Skin of body (tissue), 2 donors: ENCODE results near the gene MAPT. TPM values are rescaled to one million over a fixed set of nuclear protein-coding genes. Genes with fewer than 3 reads are reported as not detected.
"Not testable (repeated sequence)": the region's sequence is repeated elsewhere in the genome, so short reads cannot be mapped to it uniquely, and the experiment has no call there.

Experiments used
- DNase-seq: peaks from one replicate; lab custom pipeline; 2025; lab: John Stamatoyannopoulos, UW
- total RNA-seq: library from RNA; depleted of rRNA; stranded (reverse); fragments of >200 nt; gene quantifications from one replicate; pipeline ENCODE4 v1.2.3, GENCODE V29; 2014

The MAPT gene
- total RNA-seq, 1 donor from 2014 or later: 4.8 TPM

GRCh38 chr17:45900723-45901415, 6.5 kb downstream of the MAPT start:
- DNase-seq: no peak

DNA sequence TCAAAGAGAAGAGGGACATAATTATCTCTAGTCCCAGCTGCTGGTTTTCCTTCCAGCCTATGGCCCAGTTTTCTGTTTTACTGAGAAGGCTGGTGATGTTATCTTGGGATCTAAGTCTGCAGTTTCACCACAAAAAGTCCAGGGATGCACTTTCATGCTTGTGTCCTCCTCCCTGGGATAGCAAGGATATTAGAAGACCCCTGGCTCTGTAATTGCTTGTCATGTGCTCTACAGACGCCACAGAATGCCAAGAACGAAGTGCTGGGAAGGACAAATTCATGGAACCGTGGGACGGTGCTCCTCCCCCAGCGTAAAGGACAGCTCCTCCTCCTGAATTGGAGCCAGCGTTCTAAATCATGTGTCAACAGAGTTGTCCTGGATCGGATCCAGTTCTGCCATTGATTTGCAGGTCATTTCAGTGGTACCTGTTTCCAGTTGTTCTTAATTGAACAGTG, 8.6 kb downstream of the MAPT start:
- DNase-seq: no peak

- no peak for DNase-seq
Measured at GRCh38 chr17:45904866-45905265, 10.5 kb downstream of the MAPT start.

- no peak for DNase-seq
Measured at GRCh38 chr17:45905814-45906213, 11.5 kb downstream of the MAPT start.

DNA sequence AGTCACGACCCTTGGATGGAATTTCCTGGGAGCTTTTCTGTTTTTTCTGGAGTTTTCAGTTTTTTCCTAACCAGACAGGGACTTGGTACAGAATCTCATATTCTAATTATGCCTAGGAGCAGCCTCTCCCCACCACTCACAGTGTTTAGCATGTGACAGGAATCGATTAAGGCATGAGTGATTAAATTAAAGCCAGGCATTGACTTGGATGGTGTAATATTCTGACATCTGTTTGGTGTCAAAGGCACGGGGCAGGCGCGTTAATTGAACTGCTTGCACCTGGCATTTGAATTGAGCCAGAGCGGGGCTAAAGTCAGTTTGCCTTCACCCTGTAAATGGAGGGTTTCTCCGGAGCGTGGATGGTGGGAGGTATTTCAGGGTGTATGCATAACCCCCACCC, 11.9 kb downstream of the MAPT start:
- peak; percentile 26 for DNase-seq

GRCh38 chr17:45906927-45907622, 12.7 kb downstream of the MAPT start:
- DNase-seq: no peak

GRCh38 chr17:45907750-45908395, 13.5 kb downstream of the MAPT start:
- DNase-seq: no peak

GRCh38 chr17:45908460-45908859, 14.1 kb downstream of the MAPT start:
- DNase-seq: no peak

GRCh38 chr17:45908935-45909334, 14.6 kb downstream of the MAPT start:
- no peak for DNase-seq

DNA sequence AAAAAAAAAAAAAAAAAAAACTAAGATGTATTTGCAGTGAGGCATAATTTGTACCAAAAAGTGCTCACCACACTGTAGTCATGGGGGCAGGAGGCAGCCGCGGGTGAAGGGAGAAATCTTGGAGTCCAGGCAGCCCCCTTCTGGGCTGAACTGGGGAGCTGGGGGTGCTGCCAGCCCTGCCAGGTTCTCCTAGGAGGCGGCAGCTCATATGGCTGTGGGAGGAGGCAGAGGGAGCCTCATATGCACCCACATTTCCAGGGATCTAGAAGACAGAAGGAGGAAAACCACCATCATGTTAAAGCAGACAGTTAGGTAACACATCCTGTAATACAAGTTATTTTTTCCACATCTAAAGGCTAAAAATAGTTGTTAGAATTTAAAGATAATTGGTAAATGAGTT, 16.3 kb downstream of the MAPT start:
- DNase-seq: no peak

- DNase-seq: no peak
Measured at GRCh38 chr17:45912319-45912718, 18.0 kb downstream of the MAPT start.

- not testable (repeated sequence) for DNase-seq
Measured at GRCh38 chr17:45913030-45913429, 18.7 kb downstream of the MAPT start.

- DNase-seq: no peak
Measured at GRCh38 chr17:45914047-45914717, 19.8 kb downstream of the MAPT start.

DNA sequence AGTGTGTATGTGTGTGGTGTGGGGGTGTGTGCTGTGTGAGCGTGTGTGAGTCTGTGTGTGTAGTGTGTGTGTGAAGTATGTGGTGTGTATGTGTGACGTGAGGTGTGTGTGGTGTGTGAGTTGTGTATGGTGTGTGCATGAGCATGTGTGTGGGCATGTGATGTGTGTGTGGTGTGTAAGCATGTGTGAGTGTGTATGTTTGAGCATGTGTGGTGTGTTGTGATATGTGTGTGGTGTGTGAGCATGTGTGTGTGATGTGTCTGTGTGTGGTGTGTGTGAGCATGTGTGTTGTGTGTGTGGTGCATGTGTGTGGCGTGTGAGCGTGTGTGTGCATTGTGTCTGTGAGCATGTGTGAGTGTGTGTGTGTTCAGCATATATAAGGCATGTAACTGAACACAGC, 20.9 kb downstream of the MAPT start:
- DNase-seq: no peak

- no peak for DNase-seq
Measured at GRCh38 chr17:45917081-45917480, 22.7 kb downstream of the MAPT start.

DNA sequence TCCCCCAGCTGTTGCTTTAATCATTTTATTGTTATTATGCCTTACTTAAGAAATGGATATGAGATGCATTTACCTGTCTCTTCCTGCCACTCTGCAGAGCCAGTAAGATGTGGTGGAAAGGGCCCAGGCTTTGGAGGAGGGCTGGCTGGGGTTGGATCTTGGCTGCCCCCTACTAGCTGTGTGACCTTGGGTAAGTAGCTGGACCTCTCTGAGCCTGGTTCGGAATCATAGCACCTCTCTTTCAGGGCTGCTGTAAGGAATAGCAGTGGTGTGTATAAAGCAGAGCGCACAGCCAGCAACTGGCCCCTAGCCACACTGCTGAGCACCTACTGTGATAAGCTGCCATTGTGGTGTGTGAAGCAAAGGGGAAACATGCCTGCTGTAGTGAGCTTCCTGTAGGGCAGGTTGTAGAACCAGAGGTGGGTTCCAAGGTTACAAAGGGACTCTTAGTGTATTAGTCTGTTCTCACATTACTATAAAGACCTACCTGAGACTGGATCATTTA, 23.9 kb downstream of the MAPT start:
- DNase-seq: no peak

- no peak for DNase-seq
Measured at GRCh38 chr17:45919136-45919535, 24.8 kb downstream of the MAPT start.

- no peak for DNase-seq
Measured at GRCh38 chr17:45920083-45920482, 25.7 kb downstream of the MAPT start.

GRCh38 chr17:45923511-45924268, 29.3 kb downstream of the MAPT start:
- no peak for DNase-seq

- DNase-seq: no peak
Measured at GRCh38 chr17:45924332-45924820, 30.0 kb downstream of the MAPT start.

DNA sequence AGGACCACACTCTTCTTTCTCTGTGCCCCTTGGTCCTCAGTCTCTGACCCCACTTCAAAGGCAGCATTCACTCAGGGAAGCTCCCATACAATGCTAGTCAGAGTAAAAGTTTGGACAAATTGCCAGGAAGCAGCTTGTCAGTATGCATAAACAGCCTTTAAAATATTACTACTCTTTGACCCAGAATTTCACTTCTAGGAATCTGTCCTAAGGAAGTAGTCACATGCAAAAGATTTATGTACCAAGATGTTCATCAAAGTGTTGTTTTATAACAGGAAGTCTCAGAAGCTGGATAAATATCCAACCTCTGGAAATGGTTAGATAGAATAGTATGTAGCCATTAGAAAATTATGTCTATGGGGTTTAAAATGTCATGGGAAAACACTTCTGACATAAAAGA, 31.0 kb downstream of the MAPT start:
- peak; percentile 16 for DNase-seq
